ENCODE results near the gene TSC22D2. TPM values are rescaled to one million over a fixed set of nuclear protein-coding genes. Genes with fewer than 3 reads are reported as not detected.
A peak's percentile ranks its signal among the peaks of the same experiment; 100 is the strongest.

The TSC22D2 gene
- total RNA-seq, 1 donor from 2014 or later: 116 TPM

DNA sequence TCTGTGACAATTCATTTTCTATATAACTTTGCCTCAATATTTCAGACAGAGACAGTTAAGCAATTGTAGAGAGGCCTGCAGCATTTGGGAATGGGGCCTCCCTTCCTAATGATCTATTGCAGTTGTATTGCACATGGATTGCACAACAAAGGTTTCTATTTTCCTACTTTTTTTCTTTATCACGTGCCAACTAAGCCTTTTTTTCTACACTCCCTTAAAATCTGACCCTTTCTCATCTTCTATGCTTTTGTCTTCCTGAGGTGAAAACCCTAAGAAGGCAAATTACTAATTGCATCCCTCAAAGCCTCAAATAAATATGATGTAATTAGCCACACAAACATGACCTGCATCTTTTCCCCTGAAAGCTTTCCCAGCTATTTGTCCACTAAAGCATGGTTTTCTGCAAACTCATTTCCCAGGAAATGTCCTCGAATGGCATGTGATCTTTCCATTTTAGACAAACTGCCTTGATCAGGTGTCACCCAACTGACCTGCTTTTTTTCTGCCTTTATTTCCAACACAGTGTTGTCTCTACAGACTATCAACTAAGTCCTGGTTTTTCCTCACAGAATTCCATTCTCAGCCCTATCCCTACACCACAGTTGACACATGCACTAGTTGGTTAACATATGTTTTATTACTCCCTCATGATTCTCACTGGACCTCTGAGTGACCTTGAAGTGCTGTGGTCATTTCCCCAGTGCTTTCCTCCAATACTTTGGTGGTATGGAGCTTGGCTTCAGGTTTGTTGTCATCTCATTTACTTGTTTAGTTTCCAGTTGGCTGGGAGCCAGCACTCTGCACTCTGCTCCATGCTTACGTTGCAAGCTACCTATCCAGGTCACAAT, 31.9 kb upstream of the TSC22D2 start:
- Histone ChIP-seq H3K79me2 (ENCODE audit: insufficient read depth, low read length) (peaks cover 7% of the 10 kb centered on the region), H4K20me1 (ENCODE audit: insufficient read depth, low read length) (no peaks in the 10 kb centered on the region), H3K9me3 (ENCODE audit: insufficient read depth, low read depth, low read length) (no peaks in the 10 kb centered on the region), H2AFZ (ENCODE audit: low read depth, low read length) (no peak overlapping the region), H3K27me3 (ENCODE audit: insufficient read depth, low read length) (no peaks in the 10 kb centered on the region), H3K4me3 (ENCODE audit: insufficient read depth, low read depth, low read length) (no peak overlapping the region), H3K36me3 (ENCODE audit: insufficient read depth, low read length) (no peaks in the 10 kb centered on the region), H3K9ac (ENCODE audit: low read length) (no peak overlapping the region), H3K4me1 (ENCODE audit: insufficient read depth, low read length) (peaks cover 12% of the 10 kb centered on the region), H3K27ac (ENCODE audit: low read depth, low read length) (no peak overlapping the region), H3K4me2 (ENCODE audit: low read length) (no peak overlapping the region)
- Mint-ChIP-seq H3K27ac (ENCODE audit: unreplicated experiment) (peak overlapping the region; percentile 1), H3K4me1 (ENCODE audit: low read depth, unreplicated experiment) (peaks cover 36% of the 10 kb centered on the region), H3K9me3 (ENCODE audit: unreplicated experiment) (peaks cover 2% of the 10 kb centered on the region), H3K36me3 (ENCODE audit: low read depth, unreplicated experiment) (peaks cover 9% of the 10 kb centered on the region), H3K4me3 (ENCODE audit: unreplicated experiment) (no peak overlapping the region), H3K27me3 (ENCODE audit: low read depth, unreplicated experiment) (no peaks in the 10 kb centered on the region)
- TF ChIP-seq, protein P1, sequence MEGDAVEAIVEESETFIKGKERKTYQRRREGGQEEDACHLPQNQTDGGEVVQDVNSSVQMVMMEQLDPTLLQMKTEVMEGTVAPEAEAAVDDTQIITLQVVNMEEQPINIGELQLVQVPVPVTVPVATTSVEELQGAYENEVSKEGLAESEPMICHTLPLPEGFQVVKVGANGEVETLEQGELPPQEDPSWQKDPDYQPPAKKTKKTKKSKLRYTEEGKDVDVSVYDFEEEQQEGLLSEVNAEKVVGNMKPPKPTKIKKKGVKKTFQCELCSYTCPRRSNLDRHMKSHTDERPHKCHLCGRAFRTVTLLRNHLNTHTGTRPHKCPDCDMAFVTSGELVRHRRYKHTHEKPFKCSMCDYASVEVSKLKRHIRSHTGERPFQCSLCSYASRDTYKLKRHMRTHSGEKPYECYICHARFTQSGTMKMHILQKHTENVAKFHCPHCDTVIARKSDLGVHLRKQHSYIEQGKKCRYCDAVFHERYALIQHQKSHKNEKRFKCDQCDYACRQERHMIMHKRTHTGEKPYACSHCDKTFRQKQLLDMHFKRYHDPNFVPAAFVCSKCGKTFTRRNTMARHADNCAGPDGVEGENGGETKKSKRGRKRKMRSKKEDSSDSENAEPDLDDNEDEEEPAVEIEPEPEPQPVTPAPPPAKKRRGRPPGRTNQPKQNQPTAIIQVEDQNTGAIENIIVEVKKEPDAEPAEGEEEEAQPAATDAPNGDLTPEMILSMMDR (IDR thresholded peaks at IDR 0.05; ENCODE audit: insufficient read depth, low read depth, low read length): no peak
- no peak for TF ChIP-seq EZH2 (IDR thresholded peaks at IDR 0.05; ENCODE audit: insufficient read depth, low read length)
- no peak for FAIRE-seq
- DNase-seq (ENCODE audit: low read depth): no peak

DNA sequence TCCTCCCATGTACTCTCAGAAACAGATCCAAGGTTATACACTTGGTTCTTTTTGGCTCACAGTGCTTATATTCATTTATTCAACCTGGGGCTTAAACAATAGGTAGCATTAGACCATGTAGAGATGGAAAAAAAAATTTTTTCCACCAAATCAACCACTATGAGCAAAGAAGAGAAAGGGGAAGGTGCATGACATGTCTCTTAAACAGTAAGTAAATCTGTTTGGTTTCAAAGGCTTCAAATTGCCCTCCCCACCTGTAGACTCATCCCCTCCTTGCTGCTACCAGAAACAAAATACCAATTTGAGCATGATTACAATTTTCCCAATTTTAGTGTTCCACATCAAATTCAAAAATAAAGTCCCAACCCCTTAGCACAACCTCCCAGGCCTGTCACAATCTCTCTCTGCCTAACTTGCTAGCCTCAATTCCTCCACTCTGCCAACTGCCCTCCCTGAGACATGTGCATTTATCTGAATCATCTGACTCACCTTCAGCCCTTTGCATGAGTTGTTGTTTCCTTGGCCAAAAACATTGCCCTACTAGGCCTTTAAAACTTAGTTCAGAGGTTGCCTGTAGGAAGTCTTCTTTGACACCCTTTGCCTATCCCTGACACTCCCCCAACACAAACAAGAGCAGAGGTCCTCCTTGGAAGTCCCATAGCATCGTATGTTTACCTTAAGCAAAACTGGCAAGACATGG, 30.3 kb upstream of the TSC22D2 start:
- Histone ChIP-seq H3K4me2 (ENCODE audit: low read length) (no peak overlapping the region), H3K4me3 (ENCODE audit: insufficient read depth, low read depth, low read length) (no peak overlapping the region), H3K36me3 (ENCODE audit: insufficient read depth, low read length) (no peaks in the 10 kb centered on the region), H2AFZ (ENCODE audit: low read depth, low read length) (no peak overlapping the region), H3K27ac (ENCODE audit: low read depth, low read length) (no peak overlapping the region), H4K20me1 (ENCODE audit: insufficient read depth, low read length) (no peaks in the 10 kb centered on the region), H3K27me3 (ENCODE audit: insufficient read depth, low read length) (no peaks in the 10 kb centered on the region), H3K79me2 (ENCODE audit: insufficient read depth, low read length) (peaks cover 7% of the 10 kb centered on the region), H3K4me1 (ENCODE audit: insufficient read depth, low read length) (peaks cover under 1% of the 10 kb centered on the region), H3K9me3 (ENCODE audit: insufficient read depth, low read depth, low read length) (no peaks in the 10 kb centered on the region), H3K9ac (ENCODE audit: low read length) (no peak overlapping the region)
- TF ChIP-seq, protein P1 (IDR thresholded peaks at IDR 0.05; ENCODE audit: insufficient read depth, low read depth, low read length): no peak
- no peak for TF ChIP-seq EZH2 (IDR thresholded peaks at IDR 0.05; ENCODE audit: insufficient read depth, low read length)
- Mint-ChIP-seq H3K9me3 (ENCODE audit: unreplicated experiment) (peaks cover 2% of the 10 kb centered on the region), H3K4me1 (ENCODE audit: low read depth, unreplicated experiment) (peaks cover 27% of the 10 kb centered on the region), H3K4me3 (ENCODE audit: unreplicated experiment) (no peak overlapping the region), H3K36me3 (ENCODE audit: low read depth, unreplicated experiment) (peaks cover 11% of the 10 kb centered on the region), H3K27ac (ENCODE audit: unreplicated experiment) (no peak overlapping the region), H3K27me3 (ENCODE audit: low read depth, unreplicated experiment) (no peaks in the 10 kb centered on the region)
- no peak for FAIRE-seq
- DNase-seq (ENCODE audit: low read depth): no peak
